ENCODE results near the gene ATP10B.

- TF ChIP-seq EZH2 (IDR thresholded peaks at IDR 0.05; ENCODE audit: insufficient read depth, poor library complexity, severe bottlenecking) (no peak), EZH2phosphoT487 (IDR thresholded peaks at IDR 0.05; ENCODE audit: insufficient read depth, low read depth) (no peak)
Measured at GRCh38 chr5:160635046-160635445, 217.0 kb downstream of the ATP10B start.

All from GM23248 (cell line).